NCI-H2029 (cell line): ENCODE measurements around the gene OMA1.
A peak's percentile ranks its signal among the peaks of the same experiment; 100 is the strongest.
"Not testable (repeated sequence)": the region's sequence is repeated elsewhere in the genome, so short reads cannot be mapped to it uniquely, and the experiment has no call there.

Source experiments
- DNase-seq: peaks from one replicate; lab custom pipeline; 2025; lab: John Stamatoyannopoulos, UW

The OMA1 gene

DNA sequence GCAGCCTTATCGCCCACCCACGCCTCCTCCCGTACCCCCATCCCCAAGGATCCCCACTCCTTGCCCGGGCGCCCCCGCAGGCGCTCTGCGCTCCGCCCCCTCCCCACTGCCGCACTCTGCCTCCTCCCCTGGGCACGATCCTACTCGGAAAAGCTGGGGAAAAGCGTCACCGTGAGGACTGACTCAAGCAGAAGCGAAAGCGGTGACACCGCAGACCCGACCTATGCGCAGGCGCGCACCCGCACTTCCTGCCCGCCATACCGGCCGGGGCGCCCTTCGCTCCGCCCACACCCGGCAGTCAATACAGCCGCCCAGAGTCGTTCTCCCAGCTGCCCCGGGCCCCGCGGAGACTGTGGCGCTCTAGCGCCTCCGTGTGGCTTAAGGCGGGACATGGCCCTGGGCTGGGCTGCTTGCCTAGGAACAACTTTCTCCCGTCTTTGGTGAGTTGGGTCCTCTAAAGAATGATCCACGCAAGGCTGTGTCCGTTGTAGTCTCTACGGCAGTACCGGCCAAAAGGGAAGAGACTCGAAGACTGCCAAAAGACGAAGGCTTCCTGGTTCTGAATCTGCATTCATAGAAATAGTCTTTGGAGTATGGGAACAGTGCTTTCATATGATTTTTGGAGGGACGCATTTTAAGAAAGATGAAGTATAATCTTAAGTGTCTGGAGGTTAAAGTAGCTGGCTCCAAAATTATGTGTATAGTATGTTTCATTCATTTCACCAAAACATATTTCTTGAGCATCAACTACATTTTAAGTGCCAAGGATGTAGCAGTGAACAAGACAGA lies at the start of gene OMA1:
TSS of gene OMA1 (minus strand) at position 207 of the 789 bp plus-strand sequence. CDS start 7,432 bp downstream, outside the sequence.
- peak; percentile 98 for DNase-seq

DNA sequence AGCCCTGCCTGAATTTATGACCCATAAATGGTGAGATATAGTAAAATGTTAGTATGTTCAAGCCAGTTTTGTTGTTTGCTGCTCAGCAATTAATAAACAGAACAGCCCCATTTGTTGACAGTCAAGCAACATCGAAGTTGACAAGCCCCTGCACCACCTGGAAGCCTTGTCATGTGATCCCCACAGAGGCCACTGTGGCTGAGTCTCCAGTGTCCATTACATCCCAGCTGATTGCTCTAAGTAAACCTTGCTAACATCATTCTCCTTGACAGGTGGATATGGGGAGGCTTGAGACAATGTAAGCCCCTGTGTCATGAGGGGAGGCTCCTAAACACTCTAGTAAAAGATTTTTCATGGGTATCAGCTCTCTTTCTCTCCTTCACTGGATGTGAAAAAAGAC lies 48.0 kb upstream of the OMA1 start:
- DNase-seq: no peak

DNA sequence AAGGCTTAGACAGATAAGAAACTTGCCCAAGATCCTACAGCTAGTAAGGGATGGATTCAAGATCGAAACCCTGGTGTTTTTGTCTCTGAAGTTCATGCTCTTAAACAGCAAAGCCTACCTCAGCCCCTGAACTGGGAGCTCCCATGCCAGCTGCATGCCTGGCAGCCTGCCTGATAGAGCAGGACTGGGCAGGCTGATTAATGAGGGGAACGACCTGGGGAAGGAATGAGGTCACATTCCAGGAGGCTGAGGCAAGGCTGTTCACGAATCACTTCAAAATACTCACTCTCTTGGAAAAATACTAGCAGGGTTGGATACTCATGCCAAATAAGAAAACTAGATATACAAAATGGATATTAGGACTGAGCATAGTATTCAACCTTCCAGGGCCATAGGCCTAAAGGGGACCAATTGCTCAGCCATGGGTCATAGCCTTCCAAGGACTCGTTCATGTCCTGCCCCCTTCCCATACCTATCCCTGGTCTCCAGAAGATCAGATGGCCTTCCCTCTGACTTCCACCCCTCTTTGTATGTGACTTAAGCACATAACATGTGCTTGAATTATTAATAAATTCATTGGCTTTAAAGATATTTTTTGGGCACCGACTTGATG lies 46.1 kb upstream of the OMA1 start:
- no peak for DNase-seq

DNA sequence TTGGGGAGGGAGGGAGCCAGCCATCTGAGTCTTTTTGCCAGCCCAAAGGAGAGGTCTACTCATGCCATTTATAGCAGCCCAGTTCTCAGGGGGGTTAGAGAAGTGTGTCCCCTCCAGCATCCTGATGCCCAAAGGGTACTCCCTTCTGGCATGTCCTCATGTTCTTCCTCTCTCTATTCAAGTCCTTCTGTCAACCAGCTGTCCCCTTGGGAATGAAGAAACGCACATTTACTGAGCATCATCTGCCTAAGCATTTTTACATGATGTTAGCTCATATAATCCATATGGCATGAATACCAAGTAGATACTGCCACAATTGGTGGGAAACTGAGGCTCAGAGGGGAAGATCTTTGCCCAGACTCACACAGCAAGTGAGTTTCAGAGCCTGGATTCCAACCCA lies 45.3 kb upstream of the OMA1 start:
- no peak for DNase-seq

DNA sequence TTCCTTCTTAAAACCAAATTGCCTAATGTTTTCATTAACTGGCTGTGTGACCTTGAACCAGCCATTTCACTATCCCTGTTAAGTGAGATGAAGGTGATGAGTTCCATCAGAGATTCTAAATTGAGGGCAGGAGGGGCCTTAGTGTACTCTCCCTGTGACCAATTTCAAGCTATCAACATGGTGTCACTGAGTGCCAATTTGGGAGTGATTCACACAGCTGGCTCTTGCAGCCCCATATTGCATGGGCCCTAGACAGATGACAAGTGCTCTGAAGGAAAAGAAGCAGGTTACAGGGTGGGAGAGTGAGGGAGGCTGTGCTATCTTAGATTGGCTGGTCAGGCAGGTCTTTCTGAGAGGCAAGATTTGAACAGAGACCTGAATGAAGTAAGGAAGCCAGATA lies 43.5 kb upstream of the OMA1 start:
- no peak for DNase-seq

DNA sequence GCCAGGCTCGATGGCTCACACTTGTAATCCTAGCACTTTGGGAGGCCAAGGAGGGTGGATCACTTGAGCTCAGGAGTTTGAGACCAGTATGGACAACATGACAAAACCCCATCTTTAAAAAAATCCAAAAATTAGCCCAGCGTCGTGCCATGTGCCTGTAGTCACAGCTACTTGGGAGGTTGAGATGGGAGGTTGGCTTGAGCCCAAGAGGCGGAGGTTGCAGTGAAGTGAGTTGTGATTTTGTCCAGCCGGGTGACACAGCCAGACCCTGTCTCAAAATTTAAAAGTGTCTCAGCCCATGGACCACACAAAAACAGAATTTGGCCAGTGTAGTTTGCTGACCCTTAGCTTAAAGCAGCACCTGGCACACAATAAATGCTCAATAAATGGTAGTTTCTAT lies 41.9 kb upstream of the OMA1 start:
- no peak for DNase-seq

DNA sequence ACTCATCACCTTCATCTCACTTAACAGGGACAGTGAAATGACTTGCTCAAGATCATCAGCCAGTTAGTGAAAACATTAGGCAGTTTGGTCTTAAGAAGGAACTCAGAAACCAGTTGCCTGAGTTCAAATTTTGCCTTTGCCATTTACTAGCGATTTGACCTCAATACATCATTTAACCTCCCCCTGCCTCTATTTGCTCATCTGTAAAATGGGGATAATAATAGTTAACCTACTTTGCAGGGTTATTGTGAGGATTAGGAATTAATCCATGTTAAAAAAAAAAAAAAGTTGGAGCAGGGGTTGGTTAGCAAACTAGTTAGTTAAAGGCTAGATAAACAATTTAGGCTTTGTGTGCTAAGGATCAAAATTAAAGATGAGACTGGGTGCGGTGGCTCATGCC lies 41.1 kb upstream of the OMA1 start:
- DNase-seq: no peak

DNA sequence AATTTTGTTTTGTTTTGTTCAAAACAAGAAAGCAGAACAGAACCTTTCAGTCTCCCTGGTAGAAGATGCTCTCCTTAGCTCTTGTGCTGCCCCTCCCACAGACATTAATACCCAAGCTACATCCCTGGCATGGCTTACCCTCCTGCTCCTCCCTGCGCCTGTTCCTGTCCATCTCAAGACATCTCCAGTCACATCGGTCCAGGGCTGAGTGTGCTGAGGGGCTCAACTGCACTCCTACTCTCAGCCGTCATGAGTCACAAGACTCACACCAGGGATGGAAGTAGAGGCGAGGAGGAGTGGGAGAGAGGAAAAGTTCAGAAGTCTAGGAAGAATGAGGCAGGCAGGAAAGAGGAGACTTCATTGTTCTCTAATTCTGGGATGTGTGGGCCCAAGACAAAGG lies 39.7 kb upstream of the OMA1 start:
- no peak for DNase-seq

DNA sequence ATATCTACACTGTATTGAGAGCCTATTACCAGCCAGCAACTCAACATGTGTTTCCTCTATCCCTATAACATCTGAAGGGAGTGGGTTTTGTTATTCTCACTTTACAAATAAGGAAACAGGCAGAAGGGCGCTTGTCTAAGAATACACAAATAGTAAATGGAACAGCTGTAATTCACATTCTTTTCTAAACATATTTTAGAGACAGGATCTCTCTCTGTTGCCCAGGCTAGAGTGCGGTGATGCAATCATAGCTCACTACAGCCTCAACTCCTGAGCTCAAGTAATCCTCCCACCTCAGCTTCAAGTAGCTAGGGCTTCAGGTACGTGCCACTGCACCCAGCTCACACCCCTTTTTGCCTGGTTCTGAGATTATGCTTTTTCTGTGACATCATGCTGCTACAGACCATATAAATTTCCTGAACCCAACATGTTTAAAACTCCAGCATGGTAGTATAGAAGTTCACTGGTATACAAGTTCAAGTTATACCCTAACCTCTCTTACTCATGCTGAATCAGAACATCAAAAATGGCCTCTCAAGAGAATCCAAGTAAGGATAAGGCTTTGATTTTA lies 39.1 kb upstream of the OMA1 start:
- DNase-seq: peak; percentile 20

DNA sequence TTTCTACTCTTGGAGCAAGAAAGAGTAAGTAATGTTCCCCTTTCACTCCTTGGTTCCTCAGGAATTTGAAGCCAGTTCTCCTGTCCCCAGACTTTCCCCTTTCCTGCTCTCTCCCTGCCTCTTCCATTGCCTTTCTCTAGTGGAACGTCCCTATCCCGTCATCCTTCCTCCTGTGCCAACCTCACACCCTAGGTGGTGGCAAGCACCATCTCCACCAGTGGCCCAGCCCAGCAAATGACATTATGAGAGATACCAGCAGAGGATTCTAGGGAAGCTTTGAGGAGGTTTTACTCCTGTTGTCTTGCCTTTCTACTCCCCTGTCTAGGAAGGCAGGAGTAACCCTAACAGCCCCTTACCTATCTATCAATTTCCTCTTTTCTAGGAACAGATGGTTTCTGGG lies 38.6 kb upstream of the OMA1 start:
- no peak for DNase-seq

DNA sequence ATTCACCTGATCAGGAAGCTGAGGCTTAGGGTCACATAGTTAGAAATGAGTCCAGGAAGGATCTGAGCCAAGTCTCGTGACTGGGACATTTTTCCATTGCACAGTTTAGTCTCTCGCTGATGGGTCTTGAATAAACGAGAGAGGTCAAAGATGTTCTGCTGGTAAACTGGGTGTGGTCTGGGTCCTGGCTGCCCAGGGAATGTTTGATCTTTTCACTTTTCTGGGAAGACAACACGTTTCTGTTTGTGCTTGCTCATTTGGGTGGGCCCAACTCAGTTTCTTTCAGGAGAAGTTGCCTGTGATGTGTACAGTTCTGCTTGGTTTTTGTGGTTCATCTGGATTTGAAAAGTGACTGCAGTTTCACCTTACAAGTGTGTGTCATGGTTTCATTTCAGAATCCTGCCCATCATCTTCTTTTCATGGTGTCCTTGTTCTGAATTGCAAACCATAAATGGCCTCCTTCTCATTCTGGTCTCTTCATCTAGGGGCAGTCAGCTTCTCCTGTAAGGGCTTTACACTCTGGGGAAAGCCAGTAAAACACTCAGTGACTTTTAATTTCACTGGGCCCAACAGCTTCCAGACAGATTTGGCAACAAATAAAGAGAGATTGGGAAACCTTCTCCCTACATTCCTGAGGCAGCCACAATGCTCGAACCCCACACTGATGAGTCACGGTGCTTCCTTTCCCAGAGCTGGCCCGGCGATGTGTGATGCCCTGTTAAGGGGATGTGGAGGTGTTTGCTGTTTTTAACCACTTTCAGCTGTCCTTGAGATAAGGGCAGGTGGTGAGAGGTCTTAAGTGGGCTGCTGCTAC lies 37.8 kb upstream of the OMA1 start:
- no peak for DNase-seq

DNA sequence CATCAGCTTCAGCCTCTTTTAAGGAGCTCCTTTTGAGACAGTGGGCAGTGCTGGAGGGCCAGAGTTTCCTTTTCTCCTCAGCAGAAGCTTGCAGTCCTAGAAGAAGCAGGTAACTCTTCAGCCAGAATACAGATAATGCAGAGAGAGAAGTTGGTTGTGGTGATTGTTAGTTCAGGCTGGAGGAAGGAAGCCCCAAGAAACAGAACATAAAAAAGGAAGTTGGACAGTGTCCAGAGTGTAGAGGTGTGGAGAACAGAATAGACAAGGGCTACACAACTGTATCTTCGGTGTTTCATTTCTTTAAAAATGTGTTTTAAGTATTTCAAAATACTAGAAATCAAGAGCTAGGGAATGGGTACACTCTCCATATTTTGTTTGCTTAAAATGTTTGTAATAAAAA lies 37.0 kb upstream of the OMA1 start:
- no peak for DNase-seq

DNA sequence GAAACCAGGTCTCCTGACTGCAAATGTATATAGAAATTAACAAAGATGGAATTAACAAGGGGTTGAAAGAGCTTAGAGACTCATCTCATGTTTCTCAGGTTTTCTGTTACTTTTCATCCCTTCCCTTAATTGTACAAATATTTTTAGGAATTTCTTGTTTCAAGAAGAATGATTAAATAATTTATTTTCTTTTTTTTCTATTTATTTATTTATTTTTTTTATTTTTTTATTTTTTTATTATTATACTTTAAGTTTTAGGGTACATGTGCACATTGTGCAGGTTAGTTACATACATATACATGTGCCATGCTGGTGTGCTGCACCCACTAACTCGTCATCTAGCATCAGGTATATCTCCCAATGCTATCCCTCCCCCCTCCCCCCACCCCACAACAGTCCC lies 35.6 kb upstream of the OMA1 start:
- DNase-seq: not testable (repeated sequence)

DNA sequence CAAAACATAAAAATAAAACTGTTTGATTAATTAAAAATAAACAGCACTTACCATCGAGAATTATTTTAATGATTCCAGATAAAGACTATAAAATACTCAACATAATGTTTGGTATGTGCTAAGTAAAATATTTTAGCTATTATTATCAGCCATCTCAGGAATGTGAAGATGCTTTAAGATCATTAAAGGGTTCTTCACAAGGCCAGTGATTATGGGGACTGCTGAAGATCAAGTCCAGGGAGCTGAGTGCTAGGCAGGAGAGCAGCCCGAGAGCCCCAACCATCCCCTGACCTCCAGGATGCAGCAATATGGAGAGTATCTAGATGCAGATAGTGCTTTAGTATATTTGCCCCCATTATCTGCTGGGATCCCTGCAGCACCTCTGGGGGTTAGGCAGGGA lies 35.1 kb upstream of the OMA1 start:
- DNase-seq: no peak

DNA sequence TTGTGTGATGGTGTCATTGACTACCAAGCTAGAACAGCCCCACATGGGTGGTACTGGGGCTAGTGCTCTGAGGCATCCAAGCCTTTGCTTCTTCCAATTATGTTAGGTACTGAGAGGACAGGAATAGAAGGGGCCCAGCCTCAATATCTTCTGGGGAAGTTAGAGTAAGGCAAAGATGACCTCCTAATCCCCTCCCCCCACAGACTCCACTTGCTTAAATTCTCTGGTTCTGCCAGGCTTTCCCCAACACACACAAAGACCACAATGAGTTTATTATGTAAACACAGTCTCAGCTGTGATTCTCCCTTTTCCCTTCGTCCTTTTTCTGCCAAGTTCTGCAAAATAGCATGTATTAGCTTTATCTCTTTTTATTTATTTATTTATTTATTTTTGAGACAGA lies 33.7 kb upstream of the OMA1 start:
- no peak for DNase-seq

DNA sequence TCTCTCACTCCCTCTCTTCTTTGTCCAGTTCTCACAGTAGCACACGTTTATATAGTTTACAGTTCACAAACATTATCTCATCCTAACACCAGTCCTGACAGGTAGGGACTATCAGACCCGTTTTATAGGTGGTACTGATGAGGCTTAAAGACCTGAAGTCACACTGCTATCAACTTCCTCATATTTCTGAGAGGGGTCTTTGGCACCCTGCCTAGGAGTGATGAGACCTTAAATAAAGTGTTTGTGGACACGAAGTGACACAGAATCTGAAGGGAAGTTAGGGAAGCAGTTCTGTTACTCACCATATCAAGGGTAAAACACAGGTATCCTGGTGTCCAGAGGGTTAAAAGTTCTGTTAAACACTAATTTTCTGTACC lies 31.1 kb upstream of the OMA1 start:
- DNase-seq: no peak

DNA sequence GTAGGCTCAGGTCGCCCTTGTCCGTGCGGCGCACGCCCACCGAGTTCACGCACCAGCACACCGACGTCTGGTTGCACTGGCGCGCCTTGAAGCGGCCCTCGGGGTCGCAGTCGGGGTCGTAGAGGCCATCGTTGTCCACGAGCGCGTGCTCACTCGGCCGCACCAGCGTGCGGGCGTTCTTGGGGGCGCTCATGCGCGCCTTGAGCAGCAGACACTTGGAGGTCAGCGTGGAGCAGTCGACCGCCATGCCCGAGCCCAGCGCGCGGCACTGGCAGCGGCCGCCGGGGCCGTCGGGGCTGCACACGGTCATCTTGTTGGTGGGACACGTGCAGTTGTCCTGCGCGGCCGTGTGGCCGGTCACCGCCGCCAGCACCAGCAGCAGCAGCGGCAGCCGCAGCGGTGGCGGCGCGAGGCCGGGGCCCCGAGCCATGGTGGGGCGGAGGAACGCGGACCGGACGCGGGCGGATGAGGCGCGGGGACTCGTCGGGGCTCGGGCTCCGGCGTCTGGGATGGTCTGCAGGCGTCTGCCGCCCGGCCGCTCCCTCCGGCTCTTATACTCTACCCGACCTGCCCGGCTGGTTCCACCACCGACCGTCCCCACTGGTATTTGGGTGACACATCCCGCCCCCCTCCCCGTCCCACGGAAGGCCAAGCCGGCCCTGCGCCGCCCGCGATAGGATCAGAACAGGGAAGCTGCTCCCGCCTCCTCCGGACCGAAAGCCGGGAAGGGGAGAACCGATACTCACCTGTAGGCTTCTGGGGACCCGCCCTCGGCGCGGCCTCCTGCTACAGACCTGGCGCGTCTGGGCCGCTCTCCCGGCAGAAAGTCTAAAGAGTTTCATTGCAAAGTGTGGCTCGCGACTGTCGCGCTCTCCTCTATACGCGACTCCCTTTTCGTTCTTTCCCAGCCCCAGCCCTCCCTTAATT lies 30.5 kb upstream of the OMA1 start, which contains the start of gene TACSTD2:
TSS of gene TACSTD2 (minus strand) at position 526 of the 927 bp plus-strand sequence. CDS start at position 430, 96 bp downstream.
- DNase-seq: no peak

DNA sequence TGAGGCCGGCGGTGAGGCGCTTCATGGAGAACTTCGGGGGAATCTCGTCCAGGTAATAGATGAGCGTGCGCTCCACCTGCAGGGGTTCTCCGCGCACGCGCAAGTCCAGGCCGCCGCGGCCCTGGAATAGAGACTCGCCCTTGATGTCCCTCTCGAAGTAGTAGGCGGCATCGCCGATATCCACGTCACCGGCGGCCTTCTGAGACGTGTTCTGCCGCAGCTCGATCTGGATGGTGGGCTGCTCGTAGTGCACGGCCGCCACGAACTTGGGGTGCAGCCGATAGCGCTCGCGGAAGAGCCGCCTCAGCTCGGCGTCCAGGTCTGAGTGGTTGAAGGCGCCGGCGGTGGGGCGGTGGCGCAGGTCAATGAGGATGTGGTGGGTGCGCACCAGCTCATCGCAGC lies 29.8 kb upstream of the OMA1 start:
- no peak for DNase-seq

DNA sequence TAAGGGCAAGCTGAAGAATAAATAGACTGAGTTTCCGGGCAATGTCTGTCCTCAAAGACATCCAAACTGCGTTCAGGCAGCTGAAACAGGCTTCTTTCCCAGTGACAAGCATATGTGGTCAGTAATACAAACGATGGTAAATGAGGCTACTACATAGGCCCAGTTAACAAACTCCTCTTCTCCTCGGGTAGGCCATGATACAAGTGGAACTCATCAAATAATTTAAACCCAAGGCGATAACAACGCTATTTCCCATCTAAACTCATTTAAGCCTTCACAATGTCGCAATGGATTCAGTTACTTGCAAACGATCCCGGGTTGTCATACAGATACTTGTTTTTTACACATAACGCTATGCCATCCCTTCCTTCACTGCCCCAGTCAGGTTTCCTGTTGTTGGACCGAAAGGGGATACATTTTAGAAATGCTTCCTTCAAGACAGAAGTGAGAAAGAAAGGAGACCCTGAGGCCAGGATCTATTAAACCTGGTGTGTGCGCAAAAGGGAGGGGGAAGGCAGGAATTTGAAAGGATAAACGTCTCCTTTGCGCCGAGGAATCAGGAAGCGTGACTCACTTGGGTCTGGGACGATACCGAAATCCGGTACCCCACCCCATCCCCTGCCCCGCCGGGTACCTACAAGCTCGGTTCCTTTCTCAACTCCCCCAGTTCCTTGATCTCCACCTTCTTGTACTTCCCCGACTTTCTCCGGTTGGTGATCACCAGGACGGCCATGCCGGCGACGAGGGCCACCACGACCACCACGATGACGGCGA lies 29.2 kb upstream of the OMA1 start:
- no peak for DNase-seq

DNA sequence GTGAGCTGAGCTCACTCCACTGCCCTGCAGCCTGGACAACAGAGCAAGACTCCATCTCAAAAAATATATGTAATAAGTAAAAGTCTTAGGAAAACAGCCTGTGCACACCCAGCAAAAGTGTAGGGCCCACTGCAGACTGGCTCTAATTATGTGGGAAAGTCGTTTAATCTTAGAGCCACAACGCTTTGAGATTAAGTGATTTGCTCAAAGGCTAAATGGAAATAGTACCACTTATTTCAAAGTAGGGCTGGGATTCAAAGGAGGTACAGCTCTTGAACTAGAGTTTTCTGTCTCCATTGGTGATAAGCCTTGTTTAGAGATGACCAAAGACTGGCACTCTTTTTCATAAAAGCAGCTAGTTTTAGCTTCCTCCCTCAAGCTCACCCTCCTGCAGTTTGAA lies 28.3 kb upstream of the OMA1 start:
- no peak for DNase-seq
